IPS-18a (cell line): ENCODE results near the gene TMCC1.
"Not testable (repeated sequence)": the region's sequence is repeated elsewhere in the genome, so short reads cannot be mapped to it uniquely, and the experiment has no call there.

ENCODE experiments used
- H3K27ac ChIP-seq: one replicate; pipeline ENCODE4 v1.5.1; 2013; ENCODE audit warnings: low read length
- H3K27me3 ChIP-seq: one replicate; pipeline ENCODE4 v1.6.1; 2013; ENCODE audit warnings: mild to moderate bottlenecking, low read length; ENCODE audit not compliant: control insufficient read depth, insufficient read depth
- H3K36me3 ChIP-seq: one replicate; pipeline ENCODE4 v1.6.1; 2013; ENCODE audit warnings: low read depth, low read length; ENCODE audit not compliant: control insufficient read depth
- H3K4me1 ChIP-seq: one replicate; pipeline ENCODE4 v1.6.1; 2013; ENCODE audit warnings: low read depth, low read length; ENCODE audit not compliant: control insufficient read depth
- H3K4me3 ChIP-seq: one replicate; pipeline ENCODE4 v1.5.1; 2013; ENCODE audit warnings: low read length
- H3K9ac ChIP-seq: one replicate; pipeline ENCODE4 v1.6.1; 2013; ENCODE audit warnings: mild to moderate bottlenecking, low read length, moderate library complexity
- H3K9me3 ChIP-seq: one replicate; pipeline ENCODE4 v1.6.1; 2013; ENCODE audit warnings: low read depth, low read length; ENCODE audit not compliant: control insufficient read depth

Gene TMCC1

DNA sequence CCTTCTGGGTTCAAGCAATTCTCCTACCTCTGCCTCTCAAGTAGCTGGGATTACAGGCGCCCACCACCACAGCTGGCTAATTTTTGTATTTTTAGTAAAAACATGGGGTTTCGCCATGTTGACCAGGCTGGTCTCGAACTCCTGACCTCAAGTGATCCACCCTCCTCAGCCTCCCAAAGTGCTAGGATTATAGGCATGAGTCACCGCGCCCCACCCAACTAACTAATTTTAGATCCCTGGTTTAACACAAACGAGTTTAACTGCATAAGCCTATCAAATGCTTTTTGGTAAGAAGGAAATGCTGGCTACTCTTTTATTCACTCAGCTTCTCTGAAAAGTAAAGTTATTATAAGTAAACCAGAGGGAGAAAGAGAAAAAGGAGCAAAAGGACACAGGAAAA is 61.6 kb downstream of the TMCC1 start:
- H3K36me3 ChIP-seq, H3K9ac ChIP-seq, H3K9me3 ChIP-seq, H3K27ac ChIP-seq, H3K4me1 ChIP-seq, H3K27me3 ChIP-seq, H3K4me3 ChIP-seq: not testable (repeated sequence)

DNA sequence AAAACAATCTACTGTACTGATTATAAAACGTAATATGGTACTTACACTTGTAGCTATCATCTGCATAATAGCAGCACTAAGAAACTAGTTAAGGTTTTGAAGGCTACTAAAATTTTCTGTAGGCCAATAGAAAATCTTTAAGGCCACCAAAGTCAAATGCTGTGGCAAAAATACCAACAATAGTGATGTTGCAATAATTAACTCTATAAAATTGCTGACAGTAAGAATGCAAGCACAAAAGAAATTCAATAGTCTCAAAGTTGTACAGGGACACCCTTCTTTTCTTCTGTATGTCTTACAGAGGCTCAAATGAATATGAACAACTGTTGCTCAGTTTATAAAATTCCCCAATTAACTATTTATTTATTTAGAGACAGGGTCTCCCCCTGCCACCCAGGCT is 62.0 kb downstream of the TMCC1 start:
- H3K27me3 ChIP-seq, result no peaks in the 10 kb centered on the region
- no peak overlapping the region for H3K4me3 ChIP-seq
- no peaks in the 10 kb centered on the region for H3K9me3 ChIP-seq
- H3K4me1 ChIP-seq, result peaks cover 5% of the 10 kb centered on the region
- H3K27ac ChIP-seq, result no peak overlapping the region
- no peak overlapping the region for H3K9ac ChIP-seq
- H3K36me3 ChIP-seq, result no peaks in the 10 kb centered on the region

DNA sequence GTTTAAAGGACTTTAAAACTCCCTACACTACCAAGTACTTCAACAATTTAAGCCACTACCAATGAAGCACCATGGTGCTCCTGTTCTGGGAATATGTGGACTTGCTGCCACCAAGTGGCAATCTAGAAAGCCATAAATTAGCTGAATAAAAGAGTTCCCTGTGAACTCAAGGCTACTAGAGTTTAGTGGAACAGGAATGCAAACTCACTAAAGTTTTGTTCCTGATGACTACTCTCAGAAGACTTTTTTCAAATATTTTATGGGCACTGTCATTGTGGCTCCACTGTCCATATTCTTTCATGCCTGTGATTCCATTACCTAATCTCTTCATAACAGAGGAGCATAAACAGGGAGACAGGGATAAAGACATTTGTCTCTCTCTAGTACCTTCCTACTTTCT is 63.9 kb downstream of the TMCC1 start:
- no peaks in the 10 kb centered on the region for H3K36me3 ChIP-seq
- H3K9me3 ChIP-seq, result no peaks in the 10 kb centered on the region
- H3K4me3 ChIP-seq, result no peak overlapping the region
- no peak overlapping the region for H3K27ac ChIP-seq
- no peak overlapping the region for H3K9ac ChIP-seq
- no peaks in the 10 kb centered on the region for H3K27me3 ChIP-seq
- H3K4me1 ChIP-seq, result no peaks in the 10 kb centered on the region

DNA sequence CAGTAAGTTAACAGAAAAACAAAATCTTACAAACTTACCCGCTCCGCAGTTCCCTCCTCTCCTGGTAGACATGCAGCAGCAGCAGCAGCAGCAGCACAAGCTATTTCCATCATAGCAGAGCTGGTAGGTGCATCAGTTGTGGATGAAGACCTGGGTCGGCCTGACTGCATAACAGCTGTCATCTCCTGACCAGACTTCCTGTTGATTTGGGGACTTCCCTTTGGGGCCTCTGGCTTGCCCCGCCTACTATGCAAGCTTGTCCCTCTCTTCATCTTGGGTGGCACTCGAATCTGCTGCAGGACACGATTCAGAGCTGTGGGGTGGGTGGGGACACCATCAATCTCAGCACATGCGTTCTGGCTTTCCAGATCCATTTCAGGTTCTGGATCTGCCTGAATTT is 65.7 kb downstream of the TMCC1 start:
- H3K4me1 ChIP-seq, result no peaks in the 10 kb centered on the region
- H3K36me3 ChIP-seq, result no peaks in the 10 kb centered on the region
- no peak overlapping the region for H3K27ac ChIP-seq
- H3K4me3 ChIP-seq, result no peak overlapping the region
- H3K9ac ChIP-seq, result no peak overlapping the region
- H3K9me3 ChIP-seq, result no peaks in the 10 kb centered on the region
- H3K27me3 ChIP-seq, result no peaks in the 10 kb centered on the region

DNA sequence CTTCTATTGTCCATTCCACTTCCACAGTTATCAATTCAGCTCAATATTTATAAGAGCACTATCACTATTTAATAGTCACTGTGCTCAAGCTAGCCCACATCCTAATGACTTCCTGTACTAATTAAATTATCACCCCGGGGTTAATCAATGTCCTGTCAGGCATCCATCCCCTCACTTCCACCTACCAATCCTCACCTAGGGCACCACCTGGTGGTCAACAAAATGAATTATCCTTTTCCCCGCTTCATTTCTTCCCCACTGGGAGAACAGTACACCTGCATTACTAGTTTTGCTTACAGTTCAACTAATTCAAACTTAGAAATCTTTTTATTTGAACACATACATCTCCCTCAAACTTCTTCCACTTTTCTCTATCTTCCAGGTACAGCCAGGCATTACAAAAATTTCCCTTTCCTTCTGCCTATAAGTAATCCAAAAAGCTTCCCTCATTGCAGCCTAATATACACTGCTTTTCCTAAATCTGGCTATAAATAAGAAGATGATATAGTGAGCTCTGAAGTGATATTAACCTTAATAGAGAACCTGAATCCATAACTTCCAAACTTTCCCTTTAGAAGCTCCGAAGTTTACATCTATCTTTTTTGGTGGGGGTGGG is 68.5 kb downstream of the TMCC1 start:
- no peak overlapping the region for H3K4me3 ChIP-seq
- no peaks in the 10 kb centered on the region for H3K27me3 ChIP-seq

DNA sequence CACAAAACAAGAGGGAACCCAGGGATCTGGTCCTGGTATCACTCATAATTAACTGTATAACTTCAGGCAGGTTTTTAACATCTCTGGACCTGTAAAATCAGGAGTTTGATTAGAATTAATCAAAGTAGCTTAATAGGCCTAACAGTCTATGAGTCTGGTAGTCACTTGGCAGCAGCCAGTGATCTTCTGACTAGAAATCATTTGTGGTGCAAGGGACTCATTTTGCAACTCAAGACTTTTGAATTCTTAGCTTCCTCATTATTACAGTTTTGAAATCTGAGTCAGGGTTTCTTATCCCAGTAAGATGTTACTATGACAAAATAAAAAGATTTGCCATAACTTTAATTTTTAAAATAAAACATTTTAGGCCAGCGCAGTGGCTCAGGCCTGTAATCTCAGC is 70.8 kb downstream of the TMCC1 start:
- Histone ChIP-seq H3K27ac (no peak overlapping the region), H3K4me3 (no peak overlapping the region), H3K9me3 (no peaks in the 10 kb centered on the region), H3K27me3 (no peaks in the 10 kb centered on the region), H3K9ac (no peak overlapping the region), H3K4me1 (no peaks in the 10 kb centered on the region), H3K36me3 (no peaks in the 10 kb centered on the region)

More for the DNA sequence above, 68.5 kb downstream of the TMCC1 start:
- Histone ChIP-seq H3K36me3 (no peaks in the 10 kb centered on the region), H3K27ac (no peak overlapping the region), H3K4me1 (no peaks in the 10 kb centered on the region), H3K9ac (no peak overlapping the region), H3K9me3 (no peaks in the 10 kb centered on the region)

DNA sequence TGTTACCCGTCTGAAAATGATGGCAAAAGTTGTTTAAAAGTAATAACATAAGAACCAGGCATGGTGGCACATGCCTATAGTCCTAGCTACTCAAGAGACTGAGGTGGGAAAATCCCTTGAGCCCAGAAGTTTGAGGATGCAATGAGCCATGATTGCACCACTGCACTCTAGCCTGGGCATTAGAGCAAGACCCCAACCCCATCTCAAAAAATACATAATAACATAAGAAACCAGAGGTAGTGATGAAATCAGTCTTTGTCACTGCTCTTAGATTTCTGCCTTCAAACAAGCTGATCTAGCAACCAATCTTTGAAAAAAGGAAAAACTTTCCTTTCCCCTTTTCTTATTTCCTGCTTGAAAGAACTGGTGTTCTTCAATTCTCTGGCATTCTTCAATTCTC is 71.3 kb downstream of the TMCC1 start:
- no peak overlapping the region for H3K9ac ChIP-seq
- H3K9me3 ChIP-seq, result no peaks in the 10 kb centered on the region
- H3K4me3 ChIP-seq, result no peak overlapping the region
- no peaks in the 10 kb centered on the region for H3K4me1 ChIP-seq
- H3K27ac ChIP-seq, result no peak overlapping the region
- no peaks in the 10 kb centered on the region for H3K27me3 ChIP-seq
- H3K36me3 ChIP-seq, result no peaks in the 10 kb centered on the region

DNA sequence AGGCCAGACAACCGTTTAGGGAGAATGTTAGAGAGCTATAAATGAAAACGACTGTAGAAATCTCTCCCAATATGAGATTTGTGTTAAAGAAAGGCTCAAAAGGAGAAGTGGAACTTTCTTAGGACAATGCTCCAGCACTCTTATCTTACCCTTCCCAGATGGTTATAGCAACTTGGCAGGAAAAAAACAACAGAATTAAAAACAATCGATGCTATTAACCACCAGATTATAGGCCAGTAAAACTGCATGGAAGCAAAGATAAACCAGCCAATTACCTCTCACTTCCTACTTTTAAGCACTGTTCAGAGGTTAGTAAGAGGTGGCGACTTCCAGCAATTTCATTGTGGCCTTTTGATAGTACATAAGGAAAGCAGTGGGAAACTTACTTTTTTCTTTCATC is 72.9 kb downstream of the TMCC1 start:
- no peak overlapping the region for H3K9ac ChIP-seq
- H3K9me3 ChIP-seq, result no peaks in the 10 kb centered on the region
- no peak overlapping the region for H3K4me3 ChIP-seq
- H3K27me3 ChIP-seq, result no peaks in the 10 kb centered on the region
- H3K4me1 ChIP-seq, result no peaks in the 10 kb centered on the region
- no peak overlapping the region for H3K27ac ChIP-seq
- no peaks in the 10 kb centered on the region for H3K36me3 ChIP-seq

DNA sequence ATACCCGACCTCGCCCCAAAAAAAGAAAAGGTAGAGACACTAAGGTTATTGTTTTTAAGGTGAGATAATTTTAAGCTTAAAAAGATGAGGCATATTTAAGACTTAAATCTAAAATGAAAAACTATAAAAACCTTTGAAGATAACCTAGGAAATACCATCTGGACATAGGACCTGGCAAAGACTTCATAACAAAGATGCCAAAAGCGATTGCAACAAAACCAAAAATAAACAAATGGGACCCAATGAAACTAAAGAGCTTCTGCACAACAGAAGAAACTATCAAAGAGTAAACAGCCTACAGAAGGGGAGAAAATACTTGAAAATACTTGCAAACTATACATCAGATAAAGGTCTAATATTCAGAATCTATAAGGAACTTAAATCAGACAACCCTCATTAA is 80.9 kb downstream of the TMCC1 start:
- Histone ChIP-seq H3K4me3 (no peak overlapping the region), H3K27me3 (no peaks in the 10 kb centered on the region), H3K9me3 (no peaks in the 10 kb centered on the region), H3K36me3 (no peaks in the 10 kb centered on the region), H3K27ac (no peak overlapping the region), H3K9ac (no peak overlapping the region), H3K4me1 (no peaks in the 10 kb centered on the region)

DNA sequence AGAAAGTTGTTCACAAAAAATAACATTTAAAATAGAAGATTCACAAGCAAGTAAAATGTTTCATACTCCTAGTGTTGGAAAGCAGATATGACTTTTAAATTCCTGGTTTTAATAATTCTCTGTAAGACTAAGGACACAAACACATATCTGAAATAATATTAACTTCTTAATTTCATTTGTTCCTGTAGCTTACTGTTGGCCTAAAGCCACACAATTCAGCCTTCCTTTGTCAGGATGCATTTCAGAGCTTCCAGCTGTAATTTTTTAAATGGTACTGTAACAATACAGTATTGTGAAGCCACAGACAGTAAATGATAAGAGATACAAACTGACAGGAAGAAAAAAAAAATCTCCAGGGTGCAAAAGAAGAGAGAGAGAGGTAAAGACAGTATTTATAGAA is 84.2 kb downstream of the TMCC1 start:
- no peaks in the 10 kb centered on the region for H3K4me1 ChIP-seq
- no peak overlapping the region for H3K27ac ChIP-seq
- no peaks in the 10 kb centered on the region for H3K36me3 ChIP-seq
- no peak overlapping the region for H3K4me3 ChIP-seq
- H3K9me3 ChIP-seq, result no peaks in the 10 kb centered on the region
- no peaks in the 10 kb centered on the region for H3K27me3 ChIP-seq
- H3K9ac ChIP-seq, result no peak overlapping the region

DNA sequence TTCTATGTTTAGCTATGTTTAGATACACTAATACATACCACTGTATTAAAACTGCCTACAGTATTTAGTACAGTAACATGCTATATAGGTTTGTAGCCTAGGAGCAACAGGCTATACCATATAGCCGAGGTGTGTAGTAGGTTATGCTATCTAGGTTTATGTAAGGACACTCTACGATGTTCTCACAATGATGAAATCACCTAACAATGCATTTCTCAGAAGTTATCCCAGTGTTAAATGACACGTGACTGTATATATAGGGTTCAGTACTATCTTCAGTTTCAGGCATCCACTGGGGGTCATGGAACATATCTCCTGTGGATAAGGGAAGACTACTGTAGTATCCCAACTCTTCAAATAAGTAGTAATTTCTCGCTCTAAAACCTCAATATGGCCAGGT is 97.4 kb downstream of the TMCC1 start:
- peaks cover 33% of the 10 kb centered on the region for H3K4me1 ChIP-seq
- no peak overlapping the region for H3K4me3 ChIP-seq
- H3K9me3 ChIP-seq, result no peaks in the 10 kb centered on the region
- H3K36me3 ChIP-seq, result no peaks in the 10 kb centered on the region
- no peaks in the 10 kb centered on the region for H3K27me3 ChIP-seq
- no peak overlapping the region for H3K27ac ChIP-seq
- H3K9ac ChIP-seq, result no peak overlapping the region

DNA sequence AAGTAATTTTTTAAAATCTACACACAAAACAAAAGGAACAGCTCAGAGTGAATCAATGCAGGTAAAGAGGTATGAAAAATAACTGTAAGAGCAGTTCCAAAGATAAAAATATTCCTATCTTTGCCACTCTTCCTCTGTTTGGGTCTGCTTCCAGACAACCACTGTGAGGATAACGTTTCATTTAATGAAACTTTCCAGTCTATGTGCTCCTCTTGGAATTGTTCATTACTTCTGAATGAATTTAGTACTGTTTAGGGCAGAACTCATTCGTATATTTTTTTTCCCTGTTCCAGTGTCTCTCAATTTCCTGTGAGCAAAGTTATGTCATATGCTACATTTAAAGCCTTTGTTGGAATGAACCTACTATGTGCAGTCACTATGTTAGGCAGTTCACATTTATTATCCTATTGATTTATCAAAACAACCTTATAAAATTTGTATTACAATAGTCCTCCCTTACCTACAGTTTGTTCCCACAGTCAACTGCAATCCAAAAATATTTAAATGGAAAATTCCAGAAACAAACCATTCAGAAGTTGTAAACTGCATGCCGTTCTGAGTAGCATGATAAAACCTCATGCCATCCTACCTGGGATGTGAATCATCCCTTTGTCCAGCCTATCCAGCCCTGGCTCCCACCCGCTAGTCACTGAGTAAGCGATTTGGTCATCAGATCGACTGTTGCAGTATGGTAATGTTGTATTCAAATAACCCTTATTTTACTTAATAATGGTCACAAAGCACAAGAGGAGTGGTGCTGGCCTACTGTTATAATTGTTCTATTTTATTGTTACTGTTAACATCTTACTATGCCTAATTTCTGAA is 98.1 kb downstream of the TMCC1 start:
- no peak overlapping the region for H3K27ac ChIP-seq
- peaks cover 33% of the 10 kb centered on the region for H3K4me1 ChIP-seq
- peak overlapping the region; percentile 34 for H3K4me3 ChIP-seq
- H3K9ac ChIP-seq, result no peak overlapping the region
- no peaks in the 10 kb centered on the region for H3K36me3 ChIP-seq
- H3K27me3 ChIP-seq, result no peaks in the 10 kb centered on the region
- H3K9me3 ChIP-seq, result no peaks in the 10 kb centered on the region
